GM15510 (cell line): ENCODE measurements around the gene ASPHD2.

ENCODE experiments used
- POLR2A ChIP-seq: IDR thresholded peaks from 3 replicates; pipeline ENCODE4 v1.6.1; 2011; ENCODE audit warnings: borderline replicate concordance; ENCODE audit not compliant: insufficient read length; ENCODE audit errors: extremely low read depth

Gene ASPHD2, protein sequence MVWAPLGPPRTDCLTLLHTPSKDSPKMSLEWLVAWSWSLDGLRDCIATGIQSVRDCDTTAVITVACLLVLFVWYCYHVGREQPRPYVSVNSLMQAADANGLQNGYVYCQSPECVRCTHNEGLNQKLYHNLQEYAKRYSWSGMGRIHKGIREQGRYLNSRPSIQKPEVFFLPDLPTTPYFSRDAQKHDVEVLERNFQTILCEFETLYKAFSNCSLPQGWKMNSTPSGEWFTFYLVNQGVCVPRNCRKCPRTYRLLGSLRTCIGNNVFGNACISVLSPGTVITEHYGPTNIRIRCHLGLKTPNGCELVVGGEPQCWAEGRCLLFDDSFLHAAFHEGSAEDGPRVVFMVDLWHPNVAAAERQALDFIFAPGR

DNA sequence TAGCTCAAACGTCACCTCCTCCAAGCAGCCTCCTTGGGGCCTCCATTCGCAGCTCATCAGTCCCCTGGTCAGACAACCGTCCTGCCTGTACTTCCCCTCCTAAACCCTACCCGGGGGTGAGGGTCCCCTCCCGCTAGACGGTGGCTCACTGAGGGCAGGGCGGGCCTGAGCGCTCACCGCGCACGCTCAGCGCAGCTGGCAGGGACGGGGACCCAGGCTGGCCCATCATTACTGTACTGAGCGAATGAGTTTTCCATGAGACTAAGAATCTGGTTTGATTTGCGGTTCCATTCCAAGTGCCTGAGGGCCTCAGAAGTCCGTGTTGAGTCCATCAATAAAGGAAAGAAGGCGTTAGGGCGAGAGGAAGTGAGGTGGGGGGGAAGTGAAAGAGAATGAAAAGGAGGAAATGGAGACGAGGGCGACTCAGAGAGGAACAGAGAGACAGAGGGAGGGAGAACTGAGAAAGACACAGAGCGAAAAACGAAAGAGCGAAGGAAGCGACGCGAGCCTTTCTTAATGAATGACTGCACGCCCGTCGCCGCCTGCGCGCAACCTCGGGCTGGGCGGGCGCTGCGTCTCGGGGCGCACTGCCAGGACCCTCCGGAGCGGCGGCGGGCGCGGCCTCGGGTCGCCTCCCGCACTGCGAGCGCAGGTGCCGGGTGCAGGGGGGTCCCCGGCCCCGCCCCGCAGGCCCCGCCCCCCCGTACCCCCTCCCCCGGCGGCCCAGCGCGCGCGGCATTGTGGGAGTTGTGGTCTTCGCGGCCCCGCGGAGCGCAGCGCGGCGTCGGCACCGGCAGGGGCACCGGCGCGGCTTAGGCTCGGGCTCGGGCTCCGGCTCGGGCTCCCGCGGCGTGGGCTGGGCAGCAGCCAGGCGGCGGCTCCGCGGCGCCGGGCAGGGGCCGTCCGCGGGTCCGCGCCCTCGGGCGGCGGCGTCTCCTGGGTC is at the start of gene ASPHD2:
Gene ASPHD2 (plus strand): TSS at position 746 of the 943 bp plus-strand sequence. CDS start 4,356 bp downstream, outside the sequence.
- TF ChIP-seq POLR2A = peak; percentile 75

DNA sequence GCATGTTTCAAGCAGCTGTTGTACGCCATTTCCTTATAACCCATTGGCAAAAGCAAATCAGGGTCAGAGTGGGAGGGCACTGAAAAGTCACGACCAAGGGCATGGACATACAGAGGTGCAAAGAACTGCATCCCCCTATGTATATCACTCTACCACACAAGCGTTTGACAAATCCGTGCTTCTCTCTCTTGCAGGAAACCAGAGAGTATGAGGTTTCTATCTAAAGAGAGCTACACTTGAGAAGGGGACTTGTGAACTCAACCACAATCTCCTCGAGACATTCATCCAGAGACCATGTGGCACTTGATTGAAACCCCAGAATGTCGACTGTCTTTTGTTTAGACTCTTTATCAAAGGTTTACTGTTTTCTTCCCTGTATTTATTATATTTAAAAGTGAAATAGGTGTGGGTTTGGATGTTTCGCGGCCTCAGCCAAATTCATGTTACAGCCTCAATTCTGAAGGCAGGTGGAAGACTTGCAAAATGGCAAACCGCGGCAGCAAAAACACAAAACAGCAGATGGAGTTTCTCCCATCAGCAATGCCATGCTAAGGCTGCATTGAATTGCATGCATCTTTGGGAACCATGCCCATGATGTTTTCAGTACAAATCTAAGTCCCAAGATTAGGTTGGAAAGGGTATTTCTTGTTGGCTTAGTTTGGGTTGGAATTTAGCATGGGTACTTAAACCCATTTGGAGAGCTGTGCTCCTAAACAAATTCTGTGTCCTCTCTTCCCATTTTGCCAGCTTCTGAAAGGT is 48.8 kb upstream of the ASPHD2 start:
- no peak for TF ChIP-seq POLR2A

DNA sequence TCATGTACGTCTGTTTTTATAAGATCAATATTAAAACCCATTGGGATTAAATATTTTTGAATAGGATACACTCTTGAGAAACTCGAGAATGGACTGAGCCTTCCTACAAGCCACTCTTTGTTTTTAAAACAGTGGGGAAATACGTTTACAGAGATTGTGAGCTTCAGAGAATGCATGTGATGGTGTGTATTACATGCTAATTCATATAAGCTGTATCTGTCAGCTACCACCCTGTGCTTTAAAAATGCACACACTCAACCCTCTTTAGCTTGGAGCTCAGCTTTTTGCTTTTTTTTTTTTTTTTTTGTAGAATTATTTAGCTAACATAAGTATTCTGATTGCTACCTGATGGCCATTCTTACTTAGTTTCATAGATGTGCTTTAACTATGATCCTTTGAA is 46.3 kb upstream of the ASPHD2 start:
- no peak for TF ChIP-seq POLR2A

DNA sequence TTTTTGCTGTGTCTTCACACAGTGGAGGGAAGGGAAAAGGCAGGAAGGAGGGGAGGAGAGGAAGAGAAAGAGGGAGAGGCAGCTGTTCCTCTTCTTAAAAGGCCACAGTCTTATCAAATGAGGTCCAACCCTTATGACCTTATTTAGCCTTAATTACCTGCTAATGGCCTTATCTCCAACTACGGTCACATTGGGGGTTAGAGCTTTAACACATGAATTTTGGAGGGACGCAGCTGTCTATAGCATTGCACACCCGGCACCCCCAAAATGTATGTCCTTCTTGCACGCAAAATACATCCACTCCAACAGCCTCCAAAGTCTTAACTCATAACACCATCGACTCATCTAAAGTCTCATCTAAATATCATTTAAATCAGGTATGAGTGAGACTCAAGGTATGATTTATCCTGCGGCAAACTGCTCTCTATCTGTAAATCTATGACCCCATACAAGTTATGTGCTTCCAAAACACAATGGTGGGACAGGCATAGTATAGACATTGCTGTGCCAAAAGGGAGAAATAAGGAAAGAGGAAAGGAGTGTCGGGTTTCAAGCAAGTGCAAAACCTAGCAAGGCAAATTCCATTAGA is 45.0 kb upstream of the ASPHD2 start:
- TF ChIP-seq POLR2A = no peak

DNA sequence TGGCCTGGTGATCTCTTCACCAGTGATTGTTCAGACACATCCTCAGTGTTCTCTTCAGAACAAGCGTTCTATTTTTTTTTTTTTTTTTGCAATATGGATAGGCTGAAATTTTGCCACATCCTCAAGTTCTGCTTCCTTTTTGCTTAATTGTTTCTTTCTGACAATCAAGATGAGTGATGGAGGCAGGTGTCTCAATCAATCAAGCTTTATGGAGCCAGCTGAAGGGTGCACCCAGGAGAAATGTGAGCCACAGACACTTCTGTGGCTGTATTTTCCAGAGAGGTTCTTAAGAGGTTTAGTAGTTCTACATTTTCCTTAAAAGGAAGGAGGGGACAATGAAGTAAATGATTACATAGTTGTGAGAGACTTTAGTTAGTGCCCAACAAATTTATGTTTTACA is 43.9 kb upstream of the ASPHD2 start:
- no peak for TF ChIP-seq POLR2A

DNA sequence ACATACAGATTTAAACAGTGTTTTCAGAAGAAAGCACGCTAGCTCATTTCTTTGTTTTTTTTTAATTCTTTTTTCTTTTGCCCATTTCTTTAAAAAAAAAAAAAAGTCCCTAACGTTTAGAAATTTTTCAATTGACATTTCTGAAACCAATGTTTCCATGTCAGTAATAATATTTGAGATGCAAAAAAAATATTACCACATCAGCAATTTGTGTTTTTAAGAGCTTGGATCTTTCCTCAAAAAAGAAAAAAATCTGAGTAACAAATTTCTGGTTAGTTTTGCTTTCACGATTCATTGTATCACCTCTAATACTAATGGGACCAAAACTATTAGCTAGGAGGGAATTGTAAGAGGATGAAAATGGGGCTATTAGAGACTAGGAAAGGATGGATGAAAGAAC is 39.9 kb upstream of the ASPHD2 start:
- no peak for TF ChIP-seq POLR2A

DNA sequence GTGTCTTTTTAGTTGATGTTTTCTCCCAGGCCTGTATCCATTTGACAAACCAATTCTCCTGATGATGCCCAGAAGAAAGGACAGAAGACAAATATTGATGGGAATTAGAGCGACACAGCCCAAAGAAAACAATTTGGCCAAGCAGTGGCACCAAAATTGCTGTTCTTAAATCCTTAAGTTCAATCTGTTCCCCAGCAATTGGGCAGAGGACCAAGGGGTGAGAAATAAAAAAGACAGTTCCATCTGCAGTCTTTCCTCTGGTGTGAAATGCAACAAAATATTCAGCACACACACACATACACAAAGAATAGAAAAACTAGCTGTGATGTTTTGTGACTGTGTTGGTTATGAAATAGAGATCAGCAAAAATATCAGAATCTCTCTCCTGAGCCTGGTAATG is 38.0 kb upstream of the ASPHD2 start:
- TF ChIP-seq POLR2A = no peak

DNA sequence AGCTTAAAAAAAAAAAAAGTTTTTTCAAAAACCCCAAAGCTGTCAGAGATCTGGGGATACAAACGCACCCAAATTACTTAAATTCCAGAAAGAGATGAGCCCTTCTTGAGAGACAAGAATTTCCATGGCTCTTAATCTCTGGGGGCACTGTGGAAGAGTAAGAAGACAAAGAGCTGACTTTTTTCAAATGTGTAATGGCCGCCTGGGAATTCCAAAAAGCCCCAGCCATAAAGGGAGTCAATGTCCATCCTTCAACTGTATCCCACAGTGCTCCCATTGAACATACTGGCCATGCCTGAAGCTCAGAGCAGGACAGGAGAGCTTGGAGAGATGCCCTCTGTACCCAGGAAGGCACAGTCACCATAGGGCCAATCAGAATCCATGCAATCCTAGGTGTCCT is 37.4 kb upstream of the ASPHD2 start:
- TF ChIP-seq POLR2A = no peak

DNA sequence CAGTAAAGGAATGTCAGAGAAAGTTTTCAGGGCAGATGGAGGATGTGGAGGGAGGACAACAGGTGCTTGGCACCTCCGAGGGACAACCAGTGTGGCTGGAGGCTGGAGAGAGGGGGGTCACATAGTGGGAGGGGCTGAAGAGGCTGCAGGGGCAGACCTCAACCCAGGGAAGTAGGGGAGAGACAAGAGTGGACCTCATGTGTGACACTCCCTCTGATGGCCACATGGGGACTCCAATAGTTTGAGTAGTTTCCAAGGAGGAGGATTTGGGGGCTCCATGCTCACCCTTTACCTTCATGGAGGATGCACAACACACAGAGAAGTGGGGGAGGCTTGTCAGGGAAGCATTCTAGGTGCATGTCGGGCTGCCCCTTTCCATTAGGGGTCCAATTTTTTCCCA is 35.1 kb upstream of the ASPHD2 start:
- no peak for TF ChIP-seq POLR2A

DNA sequence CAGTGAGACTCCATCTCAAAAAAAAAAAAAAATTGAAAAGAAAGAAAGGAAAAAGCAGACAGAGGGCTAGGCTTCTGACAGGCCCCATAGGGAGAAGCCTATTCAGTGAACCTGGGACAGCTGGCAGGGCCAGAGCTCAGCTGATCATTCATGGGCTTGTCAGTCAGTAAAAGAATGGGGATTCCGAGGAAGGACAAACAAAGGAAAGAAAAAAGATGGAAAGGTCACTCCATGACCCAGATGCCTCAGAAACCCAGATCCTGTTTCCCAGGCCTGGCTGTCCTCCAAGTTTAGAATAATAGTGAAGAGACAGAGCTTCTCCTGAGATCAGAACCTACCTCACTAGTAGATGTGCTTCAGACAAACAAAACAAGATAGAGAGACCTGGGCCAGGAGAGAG is 34.3 kb upstream of the ASPHD2 start:
- no peak for TF ChIP-seq POLR2A

DNA sequence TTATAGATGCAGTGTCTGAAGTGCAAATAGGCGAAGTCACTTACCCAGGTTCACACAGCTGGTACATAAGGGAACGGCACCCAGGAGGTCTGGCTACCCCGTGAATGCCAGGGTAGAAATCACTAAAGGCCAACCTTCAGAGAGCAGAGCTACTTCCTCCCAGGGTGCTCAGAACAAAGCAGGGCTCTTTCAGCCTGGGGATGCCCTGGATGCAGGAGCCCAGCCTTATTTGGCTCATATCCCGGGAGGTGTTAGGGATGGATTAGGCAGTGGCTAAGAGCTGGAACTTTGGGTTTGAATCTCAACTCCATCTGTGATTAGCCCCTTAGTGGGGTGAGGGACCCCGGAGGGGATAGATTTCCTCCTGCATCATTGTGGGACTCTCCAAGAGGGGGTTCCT is 33.1 kb upstream of the ASPHD2 start:
- TF ChIP-seq POLR2A = no peak

DNA sequence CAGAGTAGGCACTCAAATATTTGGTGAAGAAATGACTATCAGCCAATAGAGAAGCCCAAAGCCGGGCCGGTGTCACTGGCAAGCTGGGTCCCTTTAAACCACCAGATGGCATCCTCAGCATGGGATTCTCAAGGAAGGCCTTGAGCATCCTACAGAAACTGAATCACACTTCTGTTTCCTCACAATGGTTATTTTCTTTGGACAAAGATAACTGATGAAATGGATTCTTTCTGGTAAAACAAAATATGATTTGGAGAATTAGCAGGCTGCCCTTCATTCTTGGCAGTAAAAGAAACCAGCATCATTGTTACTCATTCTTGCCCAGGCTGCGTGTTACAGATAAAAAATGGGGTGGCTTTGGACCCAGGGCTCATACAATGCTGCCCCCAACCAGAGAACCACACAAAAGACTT is 30.3 kb upstream of the ASPHD2 start:
- no peak for TF ChIP-seq POLR2A

DNA sequence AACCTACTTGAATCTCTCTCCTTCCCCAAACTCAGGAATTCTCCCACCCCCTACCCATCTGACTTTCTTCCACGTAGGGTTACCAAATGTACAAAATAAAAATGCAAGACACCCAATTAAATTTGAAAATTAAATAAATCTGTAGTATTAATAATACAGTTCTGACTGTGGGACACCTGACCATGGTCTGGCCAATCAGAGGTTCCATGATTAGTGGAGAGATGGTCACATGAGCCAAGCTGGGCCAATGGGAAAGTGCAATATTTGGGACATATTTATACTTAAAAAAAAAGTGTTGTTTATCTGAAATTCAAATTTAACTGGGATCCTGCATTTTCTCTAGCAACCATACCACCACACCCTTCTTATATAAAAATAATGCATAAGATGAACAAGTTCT is 29.8 kb upstream of the ASPHD2 start:
- no peak for TF ChIP-seq POLR2A

DNA sequence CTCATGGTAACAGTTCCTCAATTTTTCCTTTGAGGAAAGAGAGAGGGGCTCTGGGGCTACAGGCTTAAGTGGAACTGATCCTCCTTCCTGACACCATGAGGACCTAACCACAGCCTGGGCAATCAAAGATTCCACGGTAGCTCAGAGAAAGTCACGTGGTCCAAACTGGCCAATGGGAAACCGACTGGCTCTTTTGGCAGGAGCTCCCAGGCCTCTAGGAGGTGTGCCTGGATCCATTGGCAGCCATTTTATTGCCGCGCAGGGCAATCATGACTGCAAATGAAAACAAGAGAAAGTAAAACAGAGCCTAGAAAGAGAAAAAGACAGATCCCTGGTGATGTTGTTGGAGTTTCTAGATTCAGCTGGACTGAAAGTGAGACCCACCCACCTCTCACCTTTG is 27.3 kb upstream of the ASPHD2 start:
- TF ChIP-seq POLR2A = no peak
